PC-3 (cell line): ENCODE data around the gene BMF.

ENCODE experiments used
- CTCF ChIP-seq: fragments of 300-600 bp; sonication (generic); conservative IDR thresholded peaks from 2 replicates; pipeline ENCODE4 v1.5.1; 2017; ENCODE audit warnings: antibody characterized with exemption, low read depth, mild to moderate bottlenecking, low read length
- EZH2phosphoT487 ChIP-seq: fragments of 300-600 bp; sonication (generic); IDR thresholded peaks from 2 replicates; pipeline ENCODE4 v1.6.1; 2018; ENCODE audit warnings: mild to moderate bottlenecking, antibody characterized with exemption, low read length, borderline replicate concordance

GRCh38 chr15:40075298-40076044 is 33.2 kb downstream of the BMF start:
- TF ChIP-seq CTCF (no peak), EZH2phosphoT487 (no peak)
